HG02642 (cell line): ENCODE measurements around the gene PLEKHA6.

ENCODE experiments used
- ATAC-seq: cut with Tn5 transposase; IDR thresholded peaks from one replicate; pipeline ENCODE4 v1.9.1; 2021; ENCODE audit warnings: mild to moderate bottlenecking; ENCODE audit not compliant: unreplicated experiment, poor library complexity

Gene PLEKHA6

GRCh38 chr1:204359474-204360255, at the start of gene PLEKHA6:
PLEKHA6 (minus strand) TSS chr1:204359929; CDS start chr1:204273727, 86,202 bp downstream.
- ATAC-seq = no peak

GRCh38 chr1:204409123-204409522, 49.4 kb upstream of the PLEKHA6 start:
- no peak for ATAC-seq

GRCh38 chr1:204408602-204409001, 48.9 kb upstream of the PLEKHA6 start:
- no peak for ATAC-seq

GRCh38 chr1:204408074-204408507, 48.4 kb upstream of the PLEKHA6 start:
- ATAC-seq = no peak

- ATAC-seq = no peak
Observed at GRCh38 chr1:204407295-204407971, 47.7 kb upstream of the PLEKHA6 start.

GRCh38 chr1:204406621-204407020, 46.9 kb upstream of the PLEKHA6 start:
- ATAC-seq = no peak

- ATAC-seq = no peak
Observed at GRCh38 chr1:204405988-204406387, 46.3 kb upstream of the PLEKHA6 start.

- no peak for ATAC-seq
Observed at GRCh38 chr1:204404629-204405028, 44.9 kb upstream of the PLEKHA6 start.

GRCh38 chr1:204402391-204402790, 42.7 kb upstream of the PLEKHA6 start:
- ATAC-seq = no peak

GRCh38 chr1:204401730-204402129, 42.0 kb upstream of the PLEKHA6 start:
- no peak for ATAC-seq

GRCh38 chr1:204400882-204401510, 41.3 kb upstream of the PLEKHA6 start:
- no peak for ATAC-seq

- peak; percentile 88 for ATAC-seq
Observed at GRCh38 chr1:204398197-204399125, 38.7 kb upstream of the PLEKHA6 start.

GRCh38 chr1:204396015-204396583, 36.4 kb upstream of the PLEKHA6 start:
- ATAC-seq = no peak

- no peak for ATAC-seq
Observed at GRCh38 chr1:204391629-204392028, 31.9 kb upstream of the PLEKHA6 start.

GRCh38 chr1:204390751-204391466, 31.2 kb upstream of the PLEKHA6 start:
- no peak for ATAC-seq

GRCh38 chr1:204385727-204386126, 26.0 kb upstream of the PLEKHA6 start:
- no peak for ATAC-seq

GRCh38 chr1:204384636-204385352, 25.1 kb upstream of the PLEKHA6 start:
- no peak for ATAC-seq

GRCh38 chr1:204383163-204383904, 23.6 kb upstream of the PLEKHA6 start:
- no peak for ATAC-seq
